HG03039 (cell line): Measurements from ENCODE around the gene PPFIBP1.

ENCODE experiments used
- ATAC-seq: cut with Tn5 transposase; IDR thresholded peaks from one replicate; pipeline ENCODE4 v1.9.1; 2021; ENCODE audit warnings: mild to moderate bottlenecking, moderate library complexity; ENCODE audit not compliant: unreplicated experiment

Gene PPFIBP1

GRCh38 chr12:27523642-27524493 lies at the start of gene PPFIBP1:
TSS of gene PPFIBP1 (plus strand) at chr12:27524206. CDS start at chr12:27633397, 109,191 bp downstream.
- peak; percentile 97 for ATAC-seq

GRCh38 chr12:27474344-27474743 lies 49.7 kb upstream of the PPFIBP1 start:
- ATAC-seq = no peak

- no peak for ATAC-seq
These were observed 47.0 kb upstream of the PPFIBP1 start for GRCh38 chr12:27477049-27477448.

- no peak for ATAC-seq
These were observed 45.1 kb upstream of the PPFIBP1 start for GRCh38 chr12:27478949-27479348.

- ATAC-seq = no peak
These were observed 44.0 kb upstream of the PPFIBP1 start for GRCh38 chr12:27480016-27480415.

- ATAC-seq = no peak
These were observed 37.0 kb upstream of the PPFIBP1 start for GRCh38 chr12:27486961-27487360.

GRCh38 chr12:27488479-27488878 lies 35.5 kb upstream of the PPFIBP1 start:
- ATAC-seq = no peak

- ATAC-seq = no peak
These were observed 32.8 kb upstream of the PPFIBP1 start for GRCh38 chr12:27491226-27491625.

- no peak for ATAC-seq
These were observed 30.6 kb upstream of the PPFIBP1 start for GRCh38 chr12:27493260-27493940.

GRCh38 chr12:27497446-27497845 lies 26.6 kb upstream of the PPFIBP1 start:
- no peak for ATAC-seq

- no peak for ATAC-seq
These were observed 25.9 kb upstream of the PPFIBP1 start for GRCh38 chr12:27498149-27498548.

GRCh38 chr12:27498761-27499160 lies 25.2 kb upstream of the PPFIBP1 start:
- no peak for ATAC-seq

GRCh38 chr12:27499377-27499776 lies 24.6 kb upstream of the PPFIBP1 start:
- no peak for ATAC-seq

GRCh38 chr12:27500546-27500945 lies 23.5 kb upstream of the PPFIBP1 start:
- no peak for ATAC-seq

GRCh38 chr12:27502021-27502435 lies 22.0 kb upstream of the PPFIBP1 start:
- no peak for ATAC-seq

- no peak for ATAC-seq
These were observed 19.5 kb upstream of the PPFIBP1 start for GRCh38 chr12:27504507-27504906.

- ATAC-seq = no peak
These were observed 18.9 kb upstream of the PPFIBP1 start for GRCh38 chr12:27505109-27505508.

- ATAC-seq = no peak
These were observed 18.2 kb upstream of the PPFIBP1 start for GRCh38 chr12:27505761-27506160.

- no peak for ATAC-seq
These were observed 17.3 kb upstream of the PPFIBP1 start for GRCh38 chr12:27506645-27507189.

GRCh38 chr12:27508736-27509431 lies 15.1 kb upstream of the PPFIBP1 start:
- ATAC-seq = no peak

- no peak for ATAC-seq
These were observed 12.8 kb upstream of the PPFIBP1 start for GRCh38 chr12:27511031-27511722.
